Umbilical cord (tissue), 2 donors: ENCODE measurements around the gene PLXNB3. TPM values are rescaled to one million over a fixed set of nuclear protein-coding genes. Genes with fewer than 3 reads are reported as not detected.
"Not testable (repeated sequence)": the region's sequence is repeated elsewhere in the genome, so short reads cannot be mapped to it uniquely, and the experiment has no call there.

ENCODE experiments used
- DNase-seq: peaks from one replicate; pipeline ENCODE4 v3.0.0-alpha.2; 2015; ENCODE audit warnings: low spot score
- total RNA-seq: library from RNA; depleted of rRNA; stranded (reverse); fragments of >200 nt; gene quantifications from one replicate; pipeline ENCODE4 v1.2.3, GENCODE V29; 2014; ENCODE audit warnings: low replicate concordance; ENCODE audit not compliant: insufficient read depth

PLXNB3 gene
- total RNA-seq, 1 donor from 2014 or later, result 23.6 TPM

GRCh38 chrX:153732401-153732800 is 31.6 kb upstream of the PLXNB3 start:
- DNase-seq, result no peak

DNA sequence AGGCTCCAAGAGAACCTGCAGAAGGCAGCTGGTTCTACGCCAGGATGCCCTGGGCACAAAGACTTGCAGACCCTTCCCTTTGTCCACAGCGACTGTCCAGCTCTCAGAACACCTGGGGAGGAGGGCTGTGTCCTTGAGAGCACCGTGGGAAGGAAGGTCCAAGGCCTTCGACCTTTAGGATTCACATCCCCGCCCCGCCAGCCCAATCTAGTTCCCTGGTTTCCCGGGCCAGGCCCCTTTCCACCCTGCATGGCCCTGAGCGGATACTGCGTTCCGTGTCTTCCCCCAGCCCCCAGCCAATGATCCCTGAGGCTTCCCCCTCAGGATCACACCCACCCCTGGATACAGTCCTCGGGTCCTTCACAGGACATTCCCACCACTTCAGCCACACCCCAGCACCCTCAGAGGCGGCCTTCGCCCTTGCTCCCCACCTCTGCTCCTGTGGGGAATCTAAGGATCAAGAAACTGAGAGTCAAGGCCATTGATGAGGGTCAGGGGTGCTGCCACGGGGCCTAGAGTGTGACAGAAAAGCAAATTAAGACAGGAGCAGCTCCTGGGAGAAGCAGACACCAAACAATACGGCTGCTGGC is 30.3 kb upstream of the PLXNB3 start:
- no peak for DNase-seq

DNA sequence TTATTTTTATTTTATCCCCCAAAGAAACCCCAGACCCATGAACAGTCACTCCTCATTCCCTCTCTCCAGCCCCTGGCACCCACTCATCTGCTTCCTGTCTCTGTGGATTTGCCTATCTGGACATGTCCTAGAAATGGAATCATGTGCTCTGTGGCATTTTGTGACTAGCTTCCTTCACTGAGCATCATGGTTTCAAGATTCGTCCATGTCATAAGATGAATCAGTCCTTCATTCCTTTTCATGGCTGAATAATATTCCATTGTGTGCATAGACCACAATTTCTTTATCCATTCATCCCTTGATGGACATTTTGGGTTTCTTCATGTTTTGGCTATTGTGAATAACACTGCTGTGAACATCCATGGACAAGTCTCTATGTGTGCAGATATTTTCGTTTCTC is 29.2 kb upstream of the PLXNB3 start:
- DNase-seq, result no peak

GRCh38 chrX:153735274-153735673 is 28.8 kb upstream of the PLXNB3 start:
- DNase-seq, result no peak

GRCh38 chrX:153736071-153736820 is 27.8 kb upstream of the PLXNB3 start:
- no peak for DNase-seq

- no peak for DNase-seq
Observed at GRCh38 chrX:153736871-153737441, 27.1 kb upstream of the PLXNB3 start.

DNA sequence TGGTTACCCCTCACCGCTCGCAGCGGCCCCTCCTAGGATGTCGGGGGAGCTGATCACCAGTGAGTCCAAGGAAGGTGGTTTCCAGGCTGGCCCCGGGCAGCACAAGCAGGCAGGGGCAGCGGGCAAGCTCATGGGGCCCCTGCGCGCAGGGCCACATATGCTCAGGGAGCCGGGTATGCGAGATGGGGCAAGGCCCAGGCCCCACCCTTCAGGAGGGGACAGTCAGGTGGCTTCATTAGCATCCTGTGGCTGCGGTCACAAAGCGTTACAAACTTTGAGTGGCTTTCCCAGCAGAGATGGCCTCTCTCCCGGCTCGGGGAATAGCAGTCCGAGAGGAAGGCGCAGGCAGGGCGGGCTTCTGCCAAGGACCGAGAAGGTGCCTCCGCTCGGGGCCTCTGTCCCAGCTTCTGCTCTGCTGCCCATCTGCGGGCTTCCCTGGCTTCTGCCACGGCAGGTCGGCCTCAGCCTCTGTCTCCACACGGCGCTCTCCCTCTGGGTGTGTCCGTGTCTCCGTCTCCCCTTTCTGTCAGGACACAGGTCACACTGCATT is 25.9 kb upstream of the PLXNB3 start:
- no peak for DNase-seq

DNA sequence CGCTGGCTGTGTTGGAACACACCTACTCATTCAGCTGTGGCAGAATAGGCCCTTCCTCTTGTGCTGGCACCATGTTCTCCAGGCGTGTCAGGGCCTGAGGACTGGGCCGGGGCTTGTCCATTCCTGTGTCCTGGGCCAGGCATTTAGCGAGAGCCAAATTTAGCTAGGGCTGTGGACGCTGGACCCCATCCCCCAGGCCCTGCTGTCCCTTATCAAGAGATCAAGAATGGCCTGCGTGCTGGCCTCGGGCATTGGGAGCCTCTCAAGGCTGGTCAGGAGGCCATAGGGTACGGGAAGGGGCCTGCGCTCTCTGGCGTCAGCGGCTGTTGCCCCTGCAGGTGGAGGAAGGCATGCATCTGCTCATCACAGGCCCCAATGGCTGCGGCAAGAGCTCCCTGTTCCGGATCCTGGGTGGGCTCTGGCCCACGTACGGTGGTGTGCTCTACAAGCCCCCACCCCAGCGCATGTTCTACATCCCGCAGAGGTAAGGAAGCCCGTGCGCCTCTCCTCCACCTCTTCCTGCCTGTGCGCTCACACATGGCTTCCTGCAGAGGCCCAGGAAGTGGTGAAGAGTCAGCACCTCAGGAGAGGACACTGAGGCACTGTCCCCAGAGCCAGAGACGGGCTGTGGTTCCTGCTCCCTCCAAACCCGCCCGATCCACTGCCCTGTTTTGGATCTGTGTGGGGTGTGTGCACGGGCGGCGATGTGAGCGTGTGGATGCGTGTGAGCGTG is 24.1 kb upstream of the PLXNB3 start:
- no peak for DNase-seq

DNA sequence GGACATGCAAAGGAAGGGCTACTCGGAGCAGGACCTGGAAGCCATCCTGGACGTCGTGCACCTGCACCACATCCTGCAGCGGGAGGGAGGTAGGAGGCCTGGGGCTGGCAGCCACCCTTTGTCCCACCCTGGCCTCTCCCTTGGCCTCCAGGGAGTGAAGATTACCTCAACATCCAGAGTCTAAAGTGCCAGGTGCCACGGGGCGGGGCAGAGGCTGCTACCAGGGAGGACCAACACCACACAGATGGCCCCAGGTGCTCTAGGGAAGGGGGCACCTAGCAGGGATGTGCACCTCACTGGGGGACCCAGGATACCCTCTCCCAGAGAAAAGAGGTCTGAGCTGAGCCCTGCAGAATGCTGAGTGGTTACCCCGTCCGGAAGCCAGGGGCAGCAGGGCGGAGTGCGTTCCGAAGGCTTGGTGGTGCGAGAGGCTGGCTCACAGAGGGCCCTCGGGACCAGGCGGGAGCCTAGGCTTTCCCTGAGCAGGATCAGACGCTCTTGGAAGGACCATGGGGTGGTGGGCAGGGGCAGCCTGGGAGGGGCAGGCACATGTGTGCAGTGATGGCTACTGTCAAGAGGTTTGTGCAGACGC is 23.3 kb upstream of the PLXNB3 start:
- DNase-seq, result no peak

- DNase-seq, result no peak
Observed at GRCh38 chrX:153741446-153741845, 22.6 kb upstream of the PLXNB3 start.

- DNase-seq, result not testable (repeated sequence)
Observed at GRCh38 chrX:153742111-153742510, 21.9 kb upstream of the PLXNB3 start.

DNA sequence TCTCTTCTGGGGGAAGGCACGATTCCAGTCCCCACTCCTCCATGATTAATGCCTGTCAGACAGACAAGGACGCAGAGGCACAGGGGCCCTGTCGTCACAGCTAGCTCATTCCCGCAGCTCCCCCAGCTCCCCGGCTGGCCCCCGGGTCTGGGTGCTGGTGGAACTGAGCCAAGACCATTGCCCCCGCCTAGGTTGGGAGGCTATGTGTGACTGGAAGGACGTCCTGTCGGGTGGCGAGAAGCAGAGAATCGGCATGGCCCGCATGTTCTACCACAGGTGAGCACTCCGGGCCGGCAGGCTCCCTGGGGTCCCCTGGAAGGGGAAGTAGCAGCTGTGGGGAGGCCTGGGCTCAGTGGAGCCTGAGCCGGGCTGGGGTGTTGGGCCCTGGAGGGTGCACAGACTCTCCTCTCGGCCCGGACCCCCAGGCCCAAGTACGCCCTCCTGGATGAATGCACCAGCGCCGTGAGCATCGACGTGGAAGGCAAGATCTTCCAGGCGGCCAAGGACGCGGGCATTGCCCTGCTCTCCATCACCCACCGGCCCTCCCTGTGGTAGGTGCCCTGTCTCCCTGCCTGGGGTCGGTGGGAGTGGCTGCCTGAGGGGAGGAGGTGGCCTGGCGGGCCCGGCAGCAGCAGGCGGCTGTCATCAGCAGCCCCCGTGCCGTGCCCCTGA is 21.1 kb upstream of the PLXNB3 start:
- DNase-seq, result not testable (repeated sequence)

- DNase-seq, result peak; percentile 80
Observed at GRCh38 chrX:153743468-153744209, 20.4 kb upstream of the PLXNB3 start.

DNA sequence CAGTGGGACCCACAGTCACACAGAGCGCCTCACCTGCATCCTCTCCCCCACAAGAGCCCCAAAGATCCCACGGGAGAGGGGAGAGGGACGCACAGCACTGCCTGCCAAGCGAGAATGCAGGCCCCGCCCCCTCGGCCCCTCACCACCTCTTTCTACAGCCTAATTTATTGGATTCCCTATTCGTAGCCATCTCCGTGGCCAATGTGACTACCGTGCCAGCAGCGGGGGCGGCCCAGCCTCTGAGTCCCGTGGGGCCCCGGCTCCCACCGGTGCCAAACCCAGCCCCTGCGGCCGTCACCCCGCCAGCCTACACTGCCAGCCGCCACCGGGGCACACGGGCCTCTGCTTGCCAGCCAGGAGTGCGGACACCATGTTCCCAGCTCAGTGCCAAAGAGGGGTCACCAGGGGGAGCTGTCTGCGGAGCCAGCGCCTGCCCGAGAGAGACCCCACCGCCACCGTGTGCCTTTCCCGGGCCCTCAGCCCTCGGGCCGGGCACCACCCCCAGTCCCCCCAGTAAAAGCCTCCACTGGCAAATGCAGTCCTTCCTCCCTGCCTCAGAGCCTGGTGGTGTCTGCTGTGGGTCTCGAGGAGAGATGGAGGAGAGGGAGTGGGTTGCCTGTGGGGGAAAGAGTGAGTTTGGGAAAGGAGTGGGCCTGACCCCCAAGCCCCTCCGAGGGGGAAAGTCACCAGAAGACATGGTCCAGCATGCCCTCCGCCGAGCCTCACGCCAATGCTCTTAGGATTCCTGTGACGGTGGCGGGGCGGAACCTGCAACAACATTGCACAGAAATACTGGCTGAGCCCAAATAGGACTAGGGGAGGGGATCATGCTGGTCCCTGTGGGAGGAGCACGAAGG is 19.6 kb upstream of the PLXNB3 start:
- peak; percentile 15 for DNase-seq

DNA sequence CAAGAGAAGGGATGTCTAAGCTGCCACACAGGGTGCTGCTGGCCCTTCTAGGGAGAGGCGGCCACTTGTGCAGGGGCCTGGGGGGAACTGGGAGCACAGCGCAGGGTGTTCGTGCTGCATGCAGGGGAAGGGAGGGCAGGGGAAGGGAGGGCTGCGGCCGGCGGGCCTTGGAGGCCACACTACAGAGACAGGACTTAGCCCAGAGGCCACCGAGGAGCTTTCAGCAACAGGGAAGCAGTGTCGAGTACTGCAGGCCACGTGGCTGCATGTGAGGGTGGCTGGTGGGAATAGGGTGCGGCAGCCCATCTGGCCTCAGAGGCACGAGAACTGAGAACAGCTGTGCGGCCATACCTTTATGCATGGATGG is 19.0 kb upstream of the PLXNB3 start:
- DNase-seq, result not testable (repeated sequence)

DNA sequence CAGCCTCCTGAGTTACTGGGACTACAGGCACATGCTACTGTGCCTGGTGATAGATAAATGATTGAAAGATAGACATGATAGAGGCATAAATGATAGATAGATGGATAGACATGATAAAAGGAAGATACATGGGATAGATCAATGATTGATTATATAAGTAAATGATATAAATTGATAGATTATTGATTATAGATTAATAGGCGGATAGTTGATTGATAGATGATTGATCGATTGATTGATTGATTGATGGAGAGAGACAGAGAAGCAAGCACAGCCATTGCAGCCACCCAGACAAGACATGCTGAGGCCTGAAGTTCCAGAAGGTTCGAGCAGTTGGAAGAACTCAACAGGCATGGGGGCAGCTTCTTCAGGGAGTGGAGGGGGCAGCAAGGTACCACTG is 17.7 kb upstream of the PLXNB3 start:
- DNase-seq, result no peak

- DNase-seq, result not testable (repeated sequence)
Observed at GRCh38 chrX:153746991-153747390, 17.1 kb upstream of the PLXNB3 start.

DNA sequence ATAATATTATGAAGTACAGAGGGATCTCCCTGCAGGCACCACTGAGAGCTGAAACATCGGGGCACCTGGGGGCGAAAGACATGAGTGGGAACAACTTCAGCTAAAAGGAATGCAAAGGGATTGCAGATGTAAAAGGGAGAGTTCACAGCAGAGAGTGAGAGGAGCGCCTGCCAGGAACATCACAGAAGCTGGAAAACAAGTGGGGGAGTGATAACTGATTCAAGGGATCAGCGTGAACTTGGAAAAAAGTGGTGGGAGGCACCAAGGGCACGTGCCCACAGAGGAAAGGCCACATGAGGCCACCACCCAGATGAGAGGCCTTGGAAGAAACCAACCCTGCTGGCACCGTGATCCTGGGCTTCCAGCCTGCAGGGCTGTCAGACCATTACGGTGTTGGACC is 15.0 kb upstream of the PLXNB3 start:
- not testable (repeated sequence) for DNase-seq

GRCh38 chrX:153750127-153750774 is 13.8 kb upstream of the PLXNB3 start:
- DNase-seq, result no peak
